GM23338 (cell line): ENCODE data around the gene BBS1. TPM values are rescaled to one million over a fixed set of nuclear protein-coding genes. Genes with fewer than 3 reads are reported as not detected.

Experiments
- ATAC-seq: fragments of 200-7000 bp; cut with Tn5 transposase; 3 replicates; pipeline ENCODE4 v1.9.1; 2020
- DNase-seq: peaks from one replicate; pipeline ENCODE4 v3.0.0-alpha.2; 2015; ENCODE audit warnings: low spot score
- H2AFZ ChIP-seq: fragments of 200-600 bp; sonication (generic); 2 replicates; pipeline ENCODE4 v1.8.0; 2016; ENCODE audit warnings: antibody characterized with exemption, mild to moderate bottlenecking, moderate library complexity
- H3F3A ChIP-seq: fragments of 200-600 bp; sonication (generic); replicated peaks from 2 replicates; pipeline ENCODE4 v1.8.0; 2017; ENCODE audit warnings: antibody characterized with exemption, mixed run types, low read depth
- H3K27ac ChIP-seq: fragments of 200-600 bp; sonication (generic); 2 replicates; pipeline ENCODE4 v1.6.1; 2016; ENCODE audit warnings: low read depth
- H3K27me3 ChIP-seq: fragments of 200-600 bp; sonication (generic); 2 replicates; pipeline ENCODE4 v1.8.0; 2016; ENCODE audit warnings: mild to moderate bottlenecking, mixed run types, moderate library complexity; ENCODE audit not compliant: insufficient read depth
- H3K36me3 ChIP-seq: fragments of 200-600 bp; sonication (generic); 2 replicates; pipeline ENCODE4 v1.8.0; 2016; ENCODE audit warnings: mild to moderate bottlenecking; ENCODE audit not compliant: insufficient read depth
- H3K4me1 ChIP-seq: fragments of 200-600 bp; sonication (generic); 2 replicates; pipeline ENCODE4 v1.8.0; 2016; ENCODE audit warnings: mild to moderate bottlenecking, moderate library complexity; ENCODE audit not compliant: insufficient read depth
- H3K4me2 ChIP-seq: fragments of 200-600 bp; sonication (generic); 2 replicates; pipeline ENCODE4 v1.7.1; 2017; ENCODE audit warnings: mixed run types
- H3K4me3 ChIP-seq: fragments of 200-600 bp; sonication (generic); 2 replicates; pipeline ENCODE4 v1.6.1; 2016; ENCODE audit warnings: mixed run types
- H3K79me2 ChIP-seq: fragments of 200-600 bp; sonication (generic); replicated peaks from 2 replicates; pipeline ENCODE4 v1.8.0; 2017; ENCODE audit warnings: mild to moderate bottlenecking; ENCODE audit not compliant: insufficient read depth
- H3K9me2 ChIP-seq: fragments of 200-600 bp; sonication (generic); 2 replicates; pipeline ENCODE4 v1.8.0; 2017; ENCODE audit not compliant: insufficient read depth
- H4K20me1 ChIP-seq: fragments of 200-600 bp; sonication (generic); replicated peaks from 2 replicates; pipeline ENCODE4 v1.8.0; 2017; ENCODE audit warnings: mild to moderate bottlenecking; ENCODE audit not compliant: insufficient read depth
- H3K27ac Mint-ChIP-seq: 2 replicates; pipeline ENCODE4 v1.8.0; 2020; ENCODE audit warnings: inconsistent platforms, mild to moderate bottlenecking, moderate library complexity, mixed read lengths
- H3K27me3 Mint-ChIP-seq: 3 replicates; pipeline ENCODE4 v1.8.0; 2022; ENCODE audit warnings: low read depth, mild to moderate bottlenecking, moderate library complexity, mixed read lengths, inconsistent platforms; ENCODE audit not compliant: insufficient read depth, poor library complexity
- H3K36me3 Mint-ChIP-seq: 3 replicates; pipeline ENCODE4 v1.8.0; 2021; ENCODE audit warnings: low read depth, mild to moderate bottlenecking, inconsistent platforms, moderate library complexity, mixed read lengths
- H3K4me1 Mint-ChIP-seq: 3 replicates; pipeline ENCODE4 v1.8.0; 2020; ENCODE audit warnings: mild to moderate bottlenecking, inconsistent platforms, mixed read lengths
- H3K4me3 Mint-ChIP-seq: 3 replicates; pipeline ENCODE4 v1.8.0; 2021; ENCODE audit warnings: moderate library complexity, mild to moderate bottlenecking, inconsistent platforms, mixed read lengths
- H3K9me3 Mint-ChIP-seq: 3 replicates; pipeline ENCODE4 v1.8.0; 2020; ENCODE audit warnings: moderate library complexity, mild to moderate bottlenecking, inconsistent platforms, mixed read lengths
- EZH2 ChIP-seq: fragments of 200-600 bp; sonication (generic); IDR thresholded peaks from one replicate; pipeline ENCODE4 v1.8.0; 2017; ENCODE audit warnings: antibody characterized with exemption, mild to moderate bottlenecking, low read depth; ENCODE audit not compliant: unreplicated experiment
- EZH2phosphoT487 ChIP-seq: fragments of 200-600 bp; sonication (generic); IDR thresholded peaks from one replicate; pipeline ENCODE4 v1.8.1; 2018; ENCODE audit warnings: antibody characterized with exemption; ENCODE audit not compliant: unreplicated experiment
- JUNB ChIP-seq: IDR thresholded peaks from one replicate; pipeline ENCODE4 v1.6.1; 2016; ENCODE audit warnings: antibody characterized with exemption; ENCODE audit not compliant: unreplicated experiment
- NANOG ChIP-seq: IDR thresholded peaks from 2 replicates; pipeline ENCODE4 v1.6.1; 2016; ENCODE audit warnings: antibody characterized with exemption, borderline replicate concordance
- POLR2AphosphoS5 ChIP-seq: IDR thresholded peaks from 2 replicates; pipeline ENCODE4 v1.6.1; 2016; ENCODE audit warnings: antibody characterized with exemption, low read depth
- STAT1 ChIP-seq: IDR thresholded peaks from one replicate; pipeline ENCODE4 v1.6.1; 2016; ENCODE audit warnings: antibody characterized with exemption; ENCODE audit not compliant: unreplicated experiment
- ZNF331 ChIP-seq: fragments of 250-450 bp; sonication (Bioruptor Pico); IDR thresholded peaks from 2 replicates; pipeline ENCODE4 v1.5.0; 2020; ENCODE audit warnings: low read depth, mild to moderate bottlenecking, moderate library complexity
- polyA plus RNA-seq: library from polyadenylated mRNA; unstranded; fragments of >200 nt; fragmentation: Nextera tagmentation; extraction: Ambion mirVana; gene quantifications from 2 replicates; pipeline ENCODE4 v1.2.1, GENCODE V29; 2016
- total RNA-seq: library from RNA; depleted of rRNA; stranded (reverse); fragments of >200 nt; shearing (Covaris generic); gene quantifications from 2 replicates; pipeline ENCODE4 v1.2.3, GENCODE V29; 2014
- TF ChIP-seq, protein P1 (sequence below): IDR thresholded peaks from 2 replicates; pipeline ENCODE4 v1.6.1; 2016; ENCODE audit warnings: antibody characterized with exemption
- TF ChIP-seq, protein P2 (sequence below), 2 experiments: fragments of 200-600 bp in 1 of 2; sonication (generic) in 1 of 2; conservative IDR thresholded peaks; 2 replicates each; pipeline versions ENCODE4 v1.5.1 to v1.6.1; 2016 to 2017; ENCODE audit warnings: antibody characterized with exemption in 2 of 2, low read depth in 2 of 2, mild to moderate bottlenecking in 2 of 2, moderate library complexity in 1 of 2
- TF ChIP-seq, protein P3 (sequence below): fragments of 250-450 bp; sonication (Bioruptor Pico); IDR thresholded peaks from 2 replicates; pipeline ENCODE4 v1.5.0; 2020; ENCODE audit warnings: mild to moderate bottlenecking, moderate library complexity

BBS1 gene
- total and polyA plus RNA-seq, 2 experiments from 2014 or later: 11.6 to 41.3 TPM

DNA sequence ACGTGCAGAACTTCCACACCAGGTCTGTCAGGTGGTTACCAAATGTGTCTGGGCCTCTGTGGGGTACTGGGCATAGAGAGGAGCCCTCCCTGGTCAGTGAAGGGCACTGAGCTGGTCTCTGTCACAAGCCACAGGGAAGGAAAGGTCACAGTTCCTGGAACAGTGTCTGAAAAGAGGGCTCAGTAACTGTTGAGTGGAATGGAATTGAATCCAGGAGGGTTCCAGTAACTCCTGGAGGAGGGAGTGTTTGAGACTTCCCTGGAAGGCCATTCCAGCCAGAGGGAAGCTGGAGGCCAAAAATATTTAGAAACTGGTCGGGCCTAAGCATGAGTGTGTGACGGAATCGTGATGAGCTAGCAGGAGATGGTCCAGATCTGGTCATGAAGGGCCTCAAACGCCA, 44.2 kb downstream of the BBS1 start:
- Mint-ChIP-seq H3K27ac (no peak overlapping the region), H3K9me3 (no peaks in the 10 kb centered on the region), H3K36me3 (peaks cover 10% of the 10 kb centered on the region), H3K4me1 (no peaks in the 10 kb centered on the region; the same call in 2 of the 3 replicates), H3K4me3 (no peak overlapping the region), H3K27me3 (peaks cover 14% of the 10 kb centered on the region)
- Histone ChIP-seq H3K4me1 (0 out of 2 replicates have a peak, but pooled peaks cover 4% of the 10 kb centered on the region), H3K9me2 (no peaks in the 10 kb centered on the region), H3K79me2 (no peaks in the 10 kb centered on the region), H3K4me3 (no peak overlapping the region), H3K4me2 (no peak overlapping the region), H3K27me3 (no peaks in the 10 kb centered on the region), H3K27ac (no peak overlapping the region), H4K20me1 (peaks cover 3% of the 10 kb centered on the region; the same call in 1 of the 2 replicates), H3F3A (0 out of 2 replicates have a peak, but pooled peaks cover 3% of the 10 kb centered on the region), H3K36me3 (no peaks in the 10 kb centered on the region), H2AFZ (no peak overlapping the region)
- TF ChIP-seq EZH2phosphoT487 (no peak), JUNB (no peak), STAT1 (no peak)
- ATAC-seq: no peak
- no peak for DNase-seq

DNA sequence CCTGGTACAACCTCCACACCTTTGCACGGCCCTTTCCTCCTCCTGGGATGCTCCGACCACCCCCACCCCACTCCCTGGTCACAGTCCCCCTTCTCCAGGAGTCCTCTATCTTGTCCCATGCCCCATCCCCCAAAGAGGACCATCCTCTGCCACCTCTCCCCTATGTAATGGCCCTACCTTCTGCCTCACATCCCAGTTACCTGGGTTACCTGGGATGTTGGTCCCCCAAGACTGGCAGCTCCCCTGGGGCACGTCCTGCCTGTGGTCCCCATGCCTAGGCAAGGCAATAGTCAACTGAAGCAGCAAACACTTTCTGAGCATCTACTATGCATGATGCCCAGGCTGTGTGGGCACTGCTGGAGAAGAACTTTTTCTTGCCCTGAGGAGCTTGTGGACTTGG, 45.0 kb downstream of the BBS1 start:
- no peaks in the 10 kb centered on the region; the same call in 2 of the 3 replicates for H3K4me1 Mint-ChIP-seq
- no peak overlapping the region for H3K27ac ChIP-seq
- H3K27me3 Mint-ChIP-seq: peaks cover 14% of the 10 kb centered on the region
- H3K4me1 ChIP-seq: 0 out of 2 replicates have a peak, but pooled peaks cover 4% of the 10 kb centered on the region
- no peak overlapping the region for H2AFZ ChIP-seq
- no peaks in the 10 kb centered on the region for H3K9me3 Mint-ChIP-seq
- H3K4me3 ChIP-seq: no peak overlapping the region
- TF ChIP-seq, protein P1, sequence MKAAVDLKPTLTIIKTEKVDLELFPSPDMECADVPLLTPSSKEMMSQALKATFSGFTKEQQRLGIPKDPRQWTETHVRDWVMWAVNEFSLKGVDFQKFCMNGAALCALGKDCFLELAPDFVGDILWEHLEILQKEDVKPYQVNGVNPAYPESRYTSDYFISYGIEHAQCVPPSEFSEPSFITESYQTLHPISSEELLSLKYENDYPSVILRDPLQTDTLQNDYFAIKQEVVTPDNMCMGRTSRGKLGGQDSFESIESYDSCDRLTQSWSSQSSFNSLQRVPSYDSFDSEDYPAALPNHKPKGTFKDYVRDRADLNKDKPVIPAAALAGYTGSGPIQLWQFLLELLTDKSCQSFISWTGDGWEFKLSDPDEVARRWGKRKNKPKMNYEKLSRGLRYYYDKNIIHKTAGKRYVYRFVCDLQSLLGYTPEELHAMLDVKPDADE: no peak
- no peak for TF ChIP-seq EZH2
- no peak for TF ChIP-seq NANOG
- TF ChIP-seq JUNB: no peak
- TF ChIP-seq, protein P2, sequence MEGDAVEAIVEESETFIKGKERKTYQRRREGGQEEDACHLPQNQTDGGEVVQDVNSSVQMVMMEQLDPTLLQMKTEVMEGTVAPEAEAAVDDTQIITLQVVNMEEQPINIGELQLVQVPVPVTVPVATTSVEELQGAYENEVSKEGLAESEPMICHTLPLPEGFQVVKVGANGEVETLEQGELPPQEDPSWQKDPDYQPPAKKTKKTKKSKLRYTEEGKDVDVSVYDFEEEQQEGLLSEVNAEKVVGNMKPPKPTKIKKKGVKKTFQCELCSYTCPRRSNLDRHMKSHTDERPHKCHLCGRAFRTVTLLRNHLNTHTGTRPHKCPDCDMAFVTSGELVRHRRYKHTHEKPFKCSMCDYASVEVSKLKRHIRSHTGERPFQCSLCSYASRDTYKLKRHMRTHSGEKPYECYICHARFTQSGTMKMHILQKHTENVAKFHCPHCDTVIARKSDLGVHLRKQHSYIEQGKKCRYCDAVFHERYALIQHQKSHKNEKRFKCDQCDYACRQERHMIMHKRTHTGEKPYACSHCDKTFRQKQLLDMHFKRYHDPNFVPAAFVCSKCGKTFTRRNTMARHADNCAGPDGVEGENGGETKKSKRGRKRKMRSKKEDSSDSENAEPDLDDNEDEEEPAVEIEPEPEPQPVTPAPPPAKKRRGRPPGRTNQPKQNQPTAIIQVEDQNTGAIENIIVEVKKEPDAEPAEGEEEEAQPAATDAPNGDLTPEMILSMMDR (conservative IDR thresholded peaks at IDR 0.05; ENCODE audit: low read depth in 2 of 2): no peak
- TF ChIP-seq, protein P3, sequence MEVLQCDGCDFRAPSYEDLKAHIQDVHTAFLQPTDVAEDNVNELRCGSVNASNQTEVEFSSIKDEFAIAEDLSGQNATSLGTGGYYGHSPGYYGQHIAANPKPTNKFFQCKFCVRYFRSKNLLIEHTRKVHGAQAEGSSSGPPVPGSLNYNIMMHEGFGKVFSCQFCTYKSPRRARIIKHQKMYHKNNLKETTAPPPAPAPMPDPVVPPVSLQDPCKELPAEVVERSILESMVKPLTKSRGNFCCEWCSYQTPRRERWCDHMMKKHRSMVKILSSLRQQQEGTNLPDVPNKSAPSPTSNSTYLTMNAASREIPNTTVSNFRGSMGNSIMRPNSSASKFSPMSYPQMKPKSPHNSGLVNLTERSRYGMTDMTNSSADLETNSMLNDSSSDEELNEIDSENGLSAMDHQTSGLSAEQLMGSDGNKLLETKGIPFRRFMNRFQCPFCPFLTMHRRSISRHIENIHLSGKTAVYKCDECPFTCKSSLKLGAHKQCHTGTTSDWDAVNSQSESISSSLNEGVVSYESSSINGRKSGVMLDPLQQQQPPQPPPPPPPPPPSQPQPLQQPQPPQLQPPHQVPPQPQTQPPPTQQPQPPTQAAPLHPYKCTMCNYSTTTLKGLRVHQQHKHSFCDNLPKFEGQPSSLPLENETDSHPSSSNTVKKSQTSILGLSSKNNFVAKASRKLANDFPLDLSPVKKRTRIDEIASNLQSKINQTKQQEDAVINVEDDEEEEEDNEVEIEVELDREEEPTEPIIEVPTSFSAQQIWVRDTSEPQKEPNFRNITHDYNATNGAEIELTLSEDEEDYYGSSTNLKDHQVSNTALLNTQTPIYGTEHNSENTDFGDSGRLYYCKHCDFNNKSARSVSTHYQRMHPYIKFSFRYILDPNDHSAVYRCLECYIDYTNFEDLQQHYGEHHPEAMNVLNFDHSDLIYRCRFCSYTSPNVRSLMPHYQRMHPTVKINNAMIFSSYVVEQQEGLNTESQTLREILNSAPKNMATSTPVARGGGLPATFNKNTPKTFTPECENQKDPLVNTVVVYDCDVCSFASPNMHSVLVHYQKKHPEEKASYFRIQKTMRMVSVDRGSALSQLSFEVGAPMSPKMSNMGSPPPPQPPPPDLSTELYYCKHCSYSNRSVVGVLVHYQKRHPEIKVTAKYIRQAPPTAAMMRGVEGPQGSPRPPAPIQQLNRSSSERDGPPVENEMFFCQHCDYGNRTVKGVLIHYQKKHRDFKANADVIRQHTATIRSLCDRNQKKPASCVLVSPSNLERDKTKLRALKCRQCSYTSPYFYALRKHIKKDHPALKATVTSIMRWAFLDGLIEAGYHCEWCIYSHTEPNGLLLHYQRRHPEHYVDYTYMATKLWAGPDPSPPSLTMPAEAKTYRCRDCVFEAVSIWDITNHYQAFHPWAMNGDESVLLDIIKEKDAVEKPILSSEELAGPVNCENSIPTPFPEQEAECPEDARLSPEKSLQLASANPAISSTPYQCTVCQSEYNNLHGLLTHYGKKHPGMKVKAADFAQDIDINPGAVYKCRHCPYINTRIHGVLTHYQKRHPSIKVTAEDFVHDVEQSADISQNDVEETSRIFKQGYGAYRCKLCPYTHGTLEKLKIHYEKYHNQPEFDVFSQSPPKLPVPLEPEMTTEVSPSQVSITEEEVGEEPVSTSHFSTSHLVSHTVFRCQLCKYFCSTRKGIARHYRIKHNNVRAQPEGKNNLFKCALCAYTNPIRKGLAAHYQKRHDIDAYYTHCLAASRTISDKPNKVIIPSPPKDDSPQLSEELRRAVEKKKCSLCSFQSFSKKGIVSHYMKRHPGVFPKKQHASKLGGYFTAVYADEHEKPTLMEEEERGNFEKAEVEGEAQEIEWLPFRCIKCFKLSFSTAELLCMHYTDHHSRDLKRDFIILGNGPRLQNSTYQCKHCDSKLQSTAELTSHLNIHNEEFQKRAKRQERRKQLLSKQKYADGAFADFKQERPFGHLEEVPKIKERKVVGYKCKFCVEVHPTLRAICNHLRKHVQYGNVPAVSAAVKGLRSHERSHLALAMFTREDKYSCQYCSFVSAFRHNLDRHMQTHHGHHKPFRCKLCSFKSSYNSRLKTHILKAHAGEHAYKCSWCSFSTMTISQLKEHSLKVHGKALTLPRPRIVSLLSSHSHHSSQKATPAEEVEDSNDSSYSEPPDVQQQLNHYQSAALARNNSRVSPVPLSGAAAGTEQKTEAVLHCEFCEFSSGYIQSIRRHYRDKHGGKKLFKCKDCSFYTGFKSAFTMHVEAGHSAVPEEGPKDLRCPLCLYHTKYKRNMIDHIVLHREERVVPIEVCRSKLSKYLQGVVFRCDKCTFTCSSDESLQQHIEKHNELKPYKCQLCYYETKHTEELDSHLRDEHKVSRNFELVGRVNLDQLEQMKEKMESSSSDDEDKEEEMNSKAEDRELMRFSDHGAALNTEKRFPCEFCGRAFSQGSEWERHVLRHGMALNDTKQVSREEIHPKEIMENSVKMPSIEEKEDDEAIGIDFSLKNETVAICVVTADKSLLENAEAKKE (CRISPR knock-in tag): no peak
- no peak for TF ChIP-seq POLR2AphosphoS5
- TF ChIP-seq STAT1: no peak
- TF ChIP-seq ZNF331 (CRISPR knock-in tag): no peak
- no peak for TF ChIP-seq EZH2phosphoT487
- H3K4me2 ChIP-seq: no peak overlapping the region
- no peak overlapping the region for H3K4me3 Mint-ChIP-seq
- no peaks in the 10 kb centered on the region for H3K36me3 ChIP-seq
- no peak overlapping the region for H3K27ac Mint-ChIP-seq
- H3K79me2 ChIP-seq: no peaks in the 10 kb centered on the region
- H3K9me2 ChIP-seq: no peaks in the 10 kb centered on the region
- H4K20me1 ChIP-seq: no peaks in the 10 kb centered on the region
- ATAC-seq (no peak), DNase-seq (no peak)
- H3F3A ChIP-seq: 0 out of 2 replicates have a peak, but pooled peaks cover 3% of the 10 kb centered on the region
- H3K27me3 ChIP-seq: no peaks in the 10 kb centered on the region
- H3K36me3 Mint-ChIP-seq: peaks cover 8% of the 10 kb centered on the region
